Activated effector memory CD4-positive, alpha-beta T cell treated with Interleukin-2 at 50 U/mL for 16 hours (primary cell): ENCODE measurements around the gene AGPAT3.

Source experiments
- DNase-seq: peaks from one replicate; pipeline ENCODE4 v3.0.0-alpha.2; 2020

The AGPAT3 gene

GRCh38 chr21:44005071-44005470 is 140.0 kb downstream of the AGPAT3 start:
- no peak for DNase-seq

DNA sequence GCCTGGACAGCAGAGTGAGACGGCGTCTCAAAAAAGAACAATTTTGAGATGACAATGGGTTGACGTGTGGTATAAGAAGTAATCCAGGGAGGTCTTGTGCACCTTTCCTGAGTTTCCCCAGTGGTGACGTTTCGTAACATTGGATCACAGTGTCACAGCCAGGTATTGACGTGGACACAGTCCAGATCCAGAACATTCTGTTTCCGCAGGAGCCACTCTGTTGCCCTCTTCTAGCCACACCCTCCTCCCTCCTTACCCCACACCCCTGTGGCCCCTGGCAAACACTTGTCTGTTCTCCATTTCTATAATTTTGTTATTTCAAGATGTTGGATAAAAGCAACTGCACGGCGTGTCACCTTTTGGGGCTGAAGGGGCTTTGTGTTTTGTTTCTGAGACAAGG is 140.6 kb downstream of the AGPAT3 start:
- no peak for DNase-seq

DNA sequence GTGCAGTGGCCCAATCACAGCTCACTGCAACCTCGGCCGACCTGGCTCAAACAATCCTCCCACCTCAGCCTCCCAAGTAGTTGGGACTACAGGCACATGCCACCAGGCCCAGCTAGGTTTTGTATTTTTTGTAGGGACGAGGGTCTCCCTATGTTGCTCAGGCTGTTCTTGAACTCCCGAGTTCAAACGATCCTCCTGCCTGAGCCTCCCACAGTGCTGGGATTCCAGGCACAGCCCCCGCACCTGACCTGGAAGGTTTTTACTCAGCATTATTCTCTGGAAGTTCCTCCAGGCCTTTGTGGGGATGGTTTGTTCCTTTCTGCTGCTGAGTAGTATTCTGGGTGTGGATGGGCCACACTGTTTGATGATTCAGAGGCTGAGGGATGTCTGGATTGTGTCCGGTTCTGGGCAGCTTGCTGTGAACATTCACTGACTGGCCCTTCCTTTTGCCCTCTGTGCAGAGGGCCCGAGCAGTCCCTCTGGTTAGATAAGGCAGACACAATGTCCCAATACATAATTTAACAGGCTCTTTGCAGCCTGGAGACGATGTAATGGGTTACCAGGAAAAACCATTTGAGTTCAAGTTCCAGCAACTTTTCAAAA is 141.1 kb downstream of the AGPAT3 start:
- DNase-seq, result no peak

DNA sequence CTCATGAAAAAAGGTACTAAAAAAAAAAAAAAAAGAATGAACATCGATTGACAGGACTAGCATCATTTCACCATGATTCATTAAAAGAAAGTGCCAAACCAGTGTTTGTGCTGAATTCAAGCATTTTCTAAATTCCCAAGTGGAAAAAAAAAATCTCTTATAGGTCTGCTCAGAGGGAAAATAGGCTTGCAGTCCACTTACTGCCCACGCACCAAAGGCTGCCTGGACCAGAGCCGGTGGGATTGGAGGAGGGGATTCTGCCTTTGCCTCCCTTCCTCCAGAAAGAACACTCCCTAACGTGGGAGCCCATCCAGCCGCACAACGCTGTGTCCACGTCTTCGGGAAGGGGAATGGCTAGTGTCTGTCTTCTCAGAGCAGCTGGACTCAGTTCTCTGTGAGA is 141.6 kb downstream of the AGPAT3 start:
- DNase-seq, result no peak

DNA sequence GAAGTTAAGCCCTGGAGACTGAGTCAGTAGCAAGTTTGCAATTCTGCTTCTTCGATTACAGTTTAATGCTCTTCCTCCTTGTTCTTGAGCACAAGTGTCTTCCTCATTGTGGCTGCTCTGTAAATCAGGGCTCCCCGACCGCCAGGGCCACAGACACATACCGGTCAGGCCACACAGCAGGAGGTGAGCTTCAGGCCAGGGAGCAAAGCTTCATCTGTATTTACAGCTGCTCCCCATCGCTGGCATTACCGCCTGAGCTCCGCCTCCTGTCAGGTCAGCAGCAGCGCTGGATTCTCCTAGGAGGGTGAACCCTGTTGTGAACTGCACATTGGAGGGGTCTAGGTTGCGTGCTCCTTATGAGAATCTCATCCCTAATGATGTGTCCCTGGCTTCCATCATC is 145.4 kb downstream of the AGPAT3 start:
- DNase-seq, result no peak

DNA sequence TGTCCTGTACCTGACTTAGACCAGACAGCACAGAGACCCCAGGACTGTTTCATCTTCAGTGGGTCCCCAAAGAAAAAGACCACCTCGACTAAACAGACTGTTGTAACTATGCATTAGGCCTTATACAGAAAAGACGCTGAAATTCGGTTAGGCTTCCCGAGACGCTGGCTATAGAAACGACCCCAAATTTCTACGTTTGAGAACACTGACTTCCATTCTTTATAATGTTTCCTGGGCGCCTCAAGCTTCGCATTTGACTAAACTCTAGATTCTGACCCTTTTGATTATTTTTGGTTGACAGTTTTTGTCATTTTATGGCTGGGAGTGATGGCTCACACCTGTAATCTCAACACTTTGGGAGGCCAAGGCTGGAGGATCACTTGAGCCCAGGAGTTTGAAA is 146.1 kb downstream of the AGPAT3 start:
- no peak for DNase-seq

DNA sequence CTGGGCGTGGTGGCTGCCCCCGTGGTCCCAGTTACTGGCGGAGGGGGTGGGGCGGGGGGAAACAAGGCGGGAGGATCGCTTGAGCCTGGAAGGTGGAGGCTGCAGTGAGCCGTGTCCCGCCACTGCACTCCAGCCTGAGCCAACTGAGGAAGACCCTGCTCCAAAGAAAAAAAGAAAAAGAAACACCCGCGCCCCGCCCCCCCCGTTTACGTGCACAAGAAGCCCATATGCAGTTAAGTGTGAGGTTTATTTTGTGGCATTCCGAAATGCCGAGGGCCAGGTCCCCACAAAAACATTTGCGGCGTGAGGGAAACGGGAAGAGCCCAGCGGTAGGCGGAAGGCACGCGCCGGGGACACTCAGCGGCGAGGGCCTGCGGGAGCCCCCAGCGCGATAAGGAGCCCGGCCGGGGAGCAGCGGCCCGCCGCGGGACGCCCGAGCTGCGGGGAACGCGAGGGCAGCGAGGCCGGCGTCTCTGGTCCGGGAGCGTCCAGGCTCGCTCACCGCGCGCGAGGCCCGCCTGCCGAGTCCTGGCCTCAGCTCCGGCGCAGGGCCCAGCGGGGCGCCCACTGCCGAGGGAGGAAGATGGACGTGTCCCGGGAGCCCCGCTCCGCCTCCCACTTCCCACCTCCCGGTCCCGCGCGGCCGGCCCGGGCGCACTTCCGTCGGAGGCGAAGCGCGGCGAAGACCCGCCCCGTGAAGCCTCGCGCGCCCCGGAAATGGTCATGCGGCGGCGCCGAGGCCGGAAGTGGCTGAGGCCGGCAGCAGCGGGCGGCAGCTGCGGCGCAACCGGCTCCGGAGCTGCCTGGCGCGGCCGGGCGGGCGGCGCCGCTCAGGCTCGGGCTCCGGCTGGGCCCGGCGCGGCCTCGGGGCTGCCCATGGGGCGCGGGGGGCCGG is 146.8 kb downstream of the AGPAT3 start, which contains the start of gene TRAPPC10:
Gene TRAPPC10, plus strand, starts transcription at position 731 of the 895 bp plus-strand sequence. CDS start 185 bp downstream, outside the sequence.
- DNase-seq, result peak; percentile 68

- DNase-seq, result peak; percentile 71
Measured at GRCh38 chr21:44012474-44013379, 147.7 kb downstream of the AGPAT3 start.

DNA sequence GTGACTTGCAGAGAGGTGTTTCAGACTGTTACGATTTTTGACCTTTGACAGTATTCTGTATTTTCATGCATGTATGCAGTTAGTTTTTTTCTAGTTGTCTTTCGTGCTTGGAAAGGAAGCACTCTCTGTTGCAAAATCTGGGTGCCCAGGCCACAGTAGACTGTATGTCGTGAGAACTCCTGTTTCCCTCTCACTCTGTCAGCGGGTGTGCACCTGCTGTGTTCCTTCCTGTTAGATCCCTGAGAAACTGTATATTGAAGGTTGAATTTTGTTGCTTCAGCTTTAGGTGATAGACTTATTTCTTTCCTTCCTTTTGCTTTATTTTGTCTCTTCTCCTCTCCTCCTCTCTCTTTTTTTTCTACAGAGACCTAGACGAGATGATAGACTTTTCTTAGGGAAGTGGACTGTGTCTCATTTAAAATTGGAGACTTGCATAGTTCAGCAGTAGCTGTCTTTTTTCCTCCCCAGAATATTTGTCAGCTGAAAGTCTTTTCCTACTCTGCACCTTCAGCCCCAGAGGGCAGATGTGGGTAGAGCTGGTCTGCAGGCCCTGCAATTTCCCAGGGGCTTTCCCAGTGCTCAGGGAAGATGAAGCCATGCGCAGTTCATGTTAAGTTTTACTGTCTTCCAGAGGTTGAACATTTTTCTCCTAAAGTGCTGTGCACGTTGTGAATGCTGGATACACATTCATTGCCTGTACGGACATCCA is 148.5 kb downstream of the AGPAT3 start:
- DNase-seq, result peak; percentile 15

GRCh38 chr21:44017601-44018000 is 152.6 kb downstream of the AGPAT3 start:
- no peak for DNase-seq

GRCh38 chr21:44018127-44018526 is 153.1 kb downstream of the AGPAT3 start:
- no peak for DNase-seq

- no peak for DNase-seq
Measured at GRCh38 chr21:44018813-44019567, 154.0 kb downstream of the AGPAT3 start.

- DNase-seq, result no peak
Measured at GRCh38 chr21:44019568-44019958, 154.5 kb downstream of the AGPAT3 start.

DNA sequence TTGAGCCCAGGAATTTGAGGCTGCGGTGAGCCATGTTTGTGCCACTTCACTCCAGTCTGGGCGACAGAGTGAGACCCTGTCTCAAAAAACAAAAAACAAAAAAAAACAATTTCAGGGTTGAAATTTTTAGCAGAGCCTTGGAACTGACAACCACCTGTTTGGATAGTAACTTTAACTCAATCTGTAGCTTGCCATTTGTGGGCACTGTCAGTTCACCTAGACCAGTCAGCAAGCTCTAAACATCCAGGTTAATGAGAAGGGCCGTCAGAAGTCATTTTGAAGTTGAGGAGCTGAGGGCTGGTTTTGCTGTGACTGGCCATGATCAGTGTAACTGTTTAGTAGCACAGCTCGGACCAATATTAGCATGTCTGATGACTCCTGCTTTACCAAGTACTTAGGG is 155.5 kb downstream of the AGPAT3 start:
- DNase-seq, result no peak

GRCh38 chr21:44021064-44021463 is 156.0 kb downstream of the AGPAT3 start:
- no peak for DNase-seq

GRCh38 chr21:44024257-44024656 is 159.2 kb downstream of the AGPAT3 start:
- DNase-seq, result no peak

- DNase-seq, result no peak
Measured at GRCh38 chr21:44024887-44025353, 159.9 kb downstream of the AGPAT3 start.

- DNase-seq, result no peak
Measured at GRCh38 chr21:44027607-44028286, 162.7 kb downstream of the AGPAT3 start.

GRCh38 chr21:44028287-44028659 is 163.2 kb downstream of the AGPAT3 start:
- DNase-seq, result no peak

GRCh38 chr21:44029460-44030087 is 164.6 kb downstream of the AGPAT3 start:
- DNase-seq, result no peak

DNA sequence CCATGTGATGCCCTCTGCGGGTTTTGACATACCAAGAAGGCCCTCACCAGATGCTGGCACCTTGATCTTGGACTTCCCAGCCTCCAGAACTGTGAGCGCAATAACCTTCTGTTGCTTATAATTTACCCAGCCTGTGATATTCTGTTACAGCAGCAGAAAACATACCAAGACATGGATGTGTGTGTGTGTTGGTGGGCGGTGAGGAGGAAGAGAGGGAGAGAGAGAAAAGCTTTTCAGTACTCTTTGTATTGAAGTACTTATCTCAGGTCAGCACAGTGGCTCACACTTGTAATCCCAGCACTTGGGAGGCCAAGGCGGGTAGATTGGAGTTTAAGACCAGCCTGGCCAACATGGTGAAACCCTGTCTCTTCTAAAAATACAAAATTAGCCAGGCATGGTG is 170.2 kb downstream of the AGPAT3 start:
- no peak for DNase-seq
